ENCODE measurements around the gene TGFBR2.

- TF ChIP-seq, protein P1, sequence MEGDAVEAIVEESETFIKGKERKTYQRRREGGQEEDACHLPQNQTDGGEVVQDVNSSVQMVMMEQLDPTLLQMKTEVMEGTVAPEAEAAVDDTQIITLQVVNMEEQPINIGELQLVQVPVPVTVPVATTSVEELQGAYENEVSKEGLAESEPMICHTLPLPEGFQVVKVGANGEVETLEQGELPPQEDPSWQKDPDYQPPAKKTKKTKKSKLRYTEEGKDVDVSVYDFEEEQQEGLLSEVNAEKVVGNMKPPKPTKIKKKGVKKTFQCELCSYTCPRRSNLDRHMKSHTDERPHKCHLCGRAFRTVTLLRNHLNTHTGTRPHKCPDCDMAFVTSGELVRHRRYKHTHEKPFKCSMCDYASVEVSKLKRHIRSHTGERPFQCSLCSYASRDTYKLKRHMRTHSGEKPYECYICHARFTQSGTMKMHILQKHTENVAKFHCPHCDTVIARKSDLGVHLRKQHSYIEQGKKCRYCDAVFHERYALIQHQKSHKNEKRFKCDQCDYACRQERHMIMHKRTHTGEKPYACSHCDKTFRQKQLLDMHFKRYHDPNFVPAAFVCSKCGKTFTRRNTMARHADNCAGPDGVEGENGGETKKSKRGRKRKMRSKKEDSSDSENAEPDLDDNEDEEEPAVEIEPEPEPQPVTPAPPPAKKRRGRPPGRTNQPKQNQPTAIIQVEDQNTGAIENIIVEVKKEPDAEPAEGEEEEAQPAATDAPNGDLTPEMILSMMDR (IDR thresholded peaks at IDR 0.05): no peak
- no peak for TF ChIP-seq POLR2A (IDR thresholded peaks at IDR 0.05)
These were observed 27.3 kb downstream of the TGFBR2 start for GRCh38 chr3:30633718-30634117.
